HG02623 (cell line): ENCODE results near the gene CHMP4A.
"Not testable (repeated sequence)": the region's sequence is repeated elsewhere in the genome, so short reads cannot be mapped to it uniquely, and the experiment has no call there.

Experiments used
- ATAC-seq: cut with Tn5 transposase; IDR thresholded peaks from one replicate; pipeline ENCODE4 v1.9.1; 2021; ENCODE audit warnings: moderate library complexity; ENCODE audit not compliant: unreplicated experiment

The CHMP4A gene

DNA sequence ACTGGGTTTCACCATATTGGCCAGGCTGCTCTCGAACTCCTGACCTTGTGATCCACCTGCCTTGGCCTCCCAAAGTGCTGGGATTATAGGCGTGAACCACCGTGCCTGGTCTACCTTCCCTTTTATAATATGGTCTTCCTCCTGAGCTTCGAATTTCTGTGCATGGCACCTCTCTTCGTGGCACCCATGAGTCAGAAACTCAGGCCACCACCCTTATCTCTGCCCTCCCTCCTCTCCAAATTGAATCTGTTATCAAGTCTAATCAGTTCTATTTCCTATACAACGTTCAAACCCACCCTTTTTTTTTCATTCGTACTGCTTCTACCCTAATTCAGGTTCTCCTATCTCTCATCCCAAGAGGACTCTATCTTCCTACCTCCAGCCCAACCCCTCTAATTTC is 34.1 kb upstream of the CHMP4A start:
- ATAC-seq: no peak

DNA sequence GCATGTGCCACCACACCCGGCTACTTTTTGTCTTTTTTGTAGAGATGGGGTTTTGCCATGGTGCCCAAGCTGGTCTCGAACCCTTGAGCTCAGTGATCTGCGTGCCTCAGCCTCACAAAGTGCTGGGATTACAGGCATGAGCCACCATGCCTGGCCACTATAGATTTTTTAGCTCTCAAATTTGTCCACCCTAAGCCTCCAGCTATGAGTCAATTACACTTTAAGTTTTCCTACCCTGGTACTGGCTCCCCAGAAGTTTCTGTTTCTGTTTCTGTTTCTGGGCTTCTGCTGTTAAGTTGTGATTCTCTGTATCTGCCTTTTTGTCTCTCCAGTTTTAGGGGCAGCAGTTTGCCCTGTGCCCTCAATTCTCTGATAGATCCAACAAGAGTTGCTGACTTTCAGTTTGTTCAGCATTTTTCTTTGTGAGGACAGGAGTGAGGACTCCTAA is 33.5 kb upstream of the CHMP4A start:
- ATAC-seq: no peak

DNA sequence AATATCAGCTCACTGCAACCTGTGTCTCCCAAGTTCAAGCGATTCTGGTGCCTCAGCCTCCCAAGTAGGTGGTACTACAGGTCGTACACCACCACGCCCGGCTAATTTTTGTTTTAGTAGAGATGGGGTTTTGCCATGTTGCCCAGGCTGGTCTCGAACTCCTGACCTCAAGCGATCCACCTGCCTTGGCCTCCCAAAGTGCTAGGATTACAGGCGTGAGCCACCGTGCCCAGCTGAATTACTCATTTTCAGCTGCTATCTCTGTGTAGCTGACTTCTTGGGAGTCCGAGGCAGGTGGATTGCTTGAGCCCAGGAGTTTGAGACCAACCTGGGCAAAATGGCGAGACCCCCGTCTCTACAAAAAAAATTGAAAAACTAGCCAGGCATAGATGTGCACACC is 32.1 kb upstream of the CHMP4A start:
- not testable (repeated sequence) for ATAC-seq

DNA sequence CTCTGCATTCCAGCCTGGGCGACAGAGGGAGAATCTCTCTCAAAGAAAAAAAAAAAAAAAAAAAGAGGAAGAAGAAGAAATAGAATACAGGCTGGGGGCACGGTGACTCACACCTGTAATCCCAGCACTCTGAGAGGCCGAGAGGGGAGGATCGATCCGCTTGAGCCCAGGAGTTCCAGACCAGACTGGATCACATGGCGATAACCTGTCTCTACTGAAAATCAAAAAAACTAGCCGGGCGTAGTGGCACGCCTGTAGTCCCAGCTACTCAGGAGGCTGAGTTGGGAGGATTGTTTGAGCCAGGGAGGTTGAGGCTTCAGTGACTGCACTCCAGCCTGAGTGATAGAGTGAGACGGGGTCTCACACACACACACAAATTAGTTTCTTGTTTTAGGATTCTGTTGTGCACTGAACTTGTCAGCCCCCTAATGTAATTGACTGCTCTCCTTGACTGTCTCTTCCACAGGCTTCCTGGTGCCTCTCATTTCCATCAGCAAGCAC is 30.1 kb upstream of the CHMP4A start:
- no peak for ATAC-seq

DNA sequence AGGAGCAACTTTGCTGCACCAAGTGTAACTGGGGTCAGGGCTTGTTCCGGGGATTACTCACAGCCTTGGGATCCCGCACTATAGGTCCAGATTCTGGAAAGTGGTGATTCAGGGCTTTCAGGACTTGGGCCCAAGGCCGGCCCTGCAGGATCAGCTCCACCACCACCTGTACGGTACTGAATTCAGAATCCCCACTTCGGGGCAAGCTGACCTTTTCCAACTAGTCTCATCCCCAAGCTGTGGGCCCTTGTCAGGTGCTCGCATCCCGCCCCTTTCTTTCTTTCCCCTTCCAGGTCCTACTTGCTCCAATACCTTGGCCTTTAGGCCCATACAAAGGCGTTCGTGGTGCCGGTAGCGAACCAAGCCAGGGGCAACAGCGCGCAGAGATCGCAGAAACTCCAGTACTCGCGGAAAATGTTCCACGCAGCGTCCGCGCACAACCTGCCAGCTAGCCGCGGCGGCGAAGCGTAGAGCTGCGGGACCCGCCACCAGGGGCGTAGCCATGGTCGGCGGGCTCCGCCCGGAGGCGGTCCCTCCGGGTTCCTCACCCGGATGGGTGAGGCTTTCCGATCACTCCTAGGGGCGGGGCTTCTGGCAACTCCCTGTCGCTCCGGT is 28.6 kb upstream of the CHMP4A start:
- peak; percentile 81 for ATAC-seq

DNA sequence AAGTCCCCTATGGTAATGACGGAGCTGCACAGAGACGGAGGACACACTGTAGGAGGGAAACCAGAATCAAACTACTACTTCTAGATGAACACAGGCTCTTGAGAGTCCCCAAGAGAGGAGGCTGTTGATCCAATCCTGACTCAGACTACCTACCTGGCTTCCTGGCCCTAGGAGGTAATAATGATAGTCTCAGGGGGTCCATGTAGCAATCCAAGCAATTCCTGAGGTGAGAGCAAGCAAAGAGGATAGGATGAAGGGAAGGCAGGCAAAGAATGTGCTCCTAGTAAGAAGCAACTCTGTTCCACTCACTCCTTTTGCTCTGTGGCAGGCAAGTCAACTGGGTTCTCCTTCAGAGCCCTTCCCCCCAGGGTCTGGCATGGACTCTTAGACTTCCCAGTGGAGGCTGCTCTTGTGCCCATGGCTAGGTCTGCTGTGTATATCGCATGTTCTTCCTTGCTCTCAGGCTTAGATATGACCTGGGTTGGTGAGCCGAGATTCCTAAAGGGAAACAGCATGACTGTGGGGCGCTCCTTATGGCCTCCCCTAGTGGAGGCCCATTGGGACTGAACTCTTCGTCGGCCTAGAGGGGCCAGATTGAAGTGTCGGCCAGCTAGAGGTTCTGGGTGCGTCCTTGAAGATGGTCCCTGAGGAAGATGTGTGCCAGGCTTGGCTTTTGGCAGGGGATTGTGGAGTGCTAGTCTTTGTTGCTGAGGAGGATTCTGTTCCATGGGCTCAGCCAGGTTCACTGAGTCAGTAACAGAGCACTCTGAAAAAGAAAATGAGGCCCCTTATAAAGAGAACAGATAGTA is 27.0 kb upstream of the CHMP4A start:
- no peak for ATAC-seq

DNA sequence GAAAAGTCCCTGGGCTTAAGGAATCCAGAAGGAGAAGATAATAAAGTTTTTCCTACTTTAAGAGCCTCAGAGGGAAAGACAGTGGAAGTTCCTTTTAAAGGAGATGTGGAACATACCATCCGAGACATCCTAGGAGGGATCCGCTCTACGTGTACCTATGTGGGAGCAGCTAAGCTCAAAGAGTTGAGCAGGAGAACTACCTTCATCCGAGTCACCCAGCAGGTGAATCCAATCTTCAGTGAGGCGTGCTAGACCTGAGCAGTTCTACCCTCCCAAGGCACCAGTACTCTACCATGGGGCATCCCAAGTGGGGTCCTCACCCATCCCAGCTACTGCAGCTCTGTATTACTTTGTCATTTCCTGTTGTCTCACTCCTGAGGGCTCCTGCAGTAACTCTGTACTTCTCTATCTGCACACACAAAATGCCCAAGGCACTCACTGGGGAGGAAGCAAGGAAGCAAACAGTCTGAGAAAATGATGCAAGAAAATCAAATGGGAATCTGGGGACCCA is 25.3 kb upstream of the CHMP4A start:
- no peak for ATAC-seq

DNA sequence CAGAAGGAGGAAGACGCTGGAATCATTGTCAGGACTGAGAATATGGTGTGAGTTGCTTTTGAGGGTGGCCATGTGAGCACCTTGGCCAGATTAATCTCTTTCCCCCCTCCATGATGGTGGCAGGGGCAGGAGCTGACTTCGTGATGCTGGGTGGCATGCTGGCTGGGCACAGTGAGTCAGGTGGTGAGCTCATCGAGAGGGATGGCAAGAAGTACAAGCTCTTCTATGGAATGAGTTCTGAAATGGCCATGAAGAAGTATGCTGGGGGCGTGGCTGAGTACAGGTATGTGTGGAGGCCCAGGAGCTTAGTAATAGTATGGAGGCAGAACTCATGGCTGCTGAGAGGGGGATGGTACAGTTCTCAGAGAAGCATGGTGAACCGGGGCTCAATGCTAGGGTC is 24.8 kb upstream of the CHMP4A start:
- no peak for ATAC-seq

DNA sequence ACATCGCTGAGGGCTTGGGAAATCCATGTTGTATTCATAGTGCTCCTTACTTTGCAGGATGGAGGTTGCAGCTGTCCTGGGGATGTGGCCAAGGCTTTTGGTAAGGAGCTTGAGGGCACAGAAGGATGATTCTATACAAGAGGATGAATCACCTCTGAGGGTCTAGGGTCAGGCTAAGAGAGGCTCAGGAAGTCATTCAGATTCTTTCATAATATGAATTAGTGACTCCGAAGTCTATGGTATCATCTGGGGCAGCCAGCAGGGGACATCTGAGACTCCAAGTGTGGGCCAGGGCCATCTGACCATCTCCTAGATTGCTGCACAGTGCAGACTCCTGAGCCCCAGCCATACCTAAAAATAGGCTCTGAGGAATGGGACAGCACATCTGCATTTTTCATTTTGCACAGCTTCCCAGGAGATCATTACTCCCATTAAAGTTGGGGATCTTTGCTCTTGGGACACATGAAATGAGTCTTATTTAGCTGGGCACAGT is 24.2 kb upstream of the CHMP4A start:
- ATAC-seq: no peak

DNA sequence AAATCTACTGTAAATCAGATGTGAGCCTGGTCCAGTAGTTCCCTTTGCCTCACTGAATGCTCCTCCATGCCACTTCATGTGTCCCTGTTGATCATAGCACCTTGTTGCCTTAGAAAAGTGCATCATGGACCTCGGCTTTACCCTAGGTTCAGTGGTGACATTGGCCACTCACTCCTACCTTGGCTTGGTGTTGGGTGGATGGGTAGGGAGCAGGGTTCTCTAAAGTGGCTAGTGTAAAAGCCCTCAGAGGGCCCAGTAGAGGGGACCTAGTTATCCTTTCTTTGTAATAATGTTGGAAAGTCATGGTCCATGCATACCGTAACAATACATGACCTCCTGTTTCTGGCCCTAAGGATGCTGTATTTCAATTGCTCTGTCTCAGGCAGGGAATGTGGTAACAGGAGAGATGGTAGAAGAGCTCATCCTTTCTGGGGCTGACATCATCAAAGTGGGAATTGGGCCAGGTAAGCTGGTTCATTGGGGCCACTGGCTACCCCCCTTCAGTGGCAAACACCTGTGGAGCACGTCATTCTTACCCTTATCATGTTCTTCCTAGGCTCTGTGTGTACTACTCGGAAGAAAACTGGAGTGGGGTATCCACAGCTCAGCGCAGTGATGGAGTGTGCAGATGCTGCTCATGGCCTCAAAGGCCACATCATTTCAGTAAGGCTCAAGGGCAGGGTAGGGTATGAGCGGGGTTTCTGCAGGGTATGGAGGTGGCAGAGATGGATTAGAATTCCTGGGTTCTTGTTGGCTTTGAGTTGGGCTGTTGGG is 23.6 kb upstream of the CHMP4A start:
- no peak for ATAC-seq

DNA sequence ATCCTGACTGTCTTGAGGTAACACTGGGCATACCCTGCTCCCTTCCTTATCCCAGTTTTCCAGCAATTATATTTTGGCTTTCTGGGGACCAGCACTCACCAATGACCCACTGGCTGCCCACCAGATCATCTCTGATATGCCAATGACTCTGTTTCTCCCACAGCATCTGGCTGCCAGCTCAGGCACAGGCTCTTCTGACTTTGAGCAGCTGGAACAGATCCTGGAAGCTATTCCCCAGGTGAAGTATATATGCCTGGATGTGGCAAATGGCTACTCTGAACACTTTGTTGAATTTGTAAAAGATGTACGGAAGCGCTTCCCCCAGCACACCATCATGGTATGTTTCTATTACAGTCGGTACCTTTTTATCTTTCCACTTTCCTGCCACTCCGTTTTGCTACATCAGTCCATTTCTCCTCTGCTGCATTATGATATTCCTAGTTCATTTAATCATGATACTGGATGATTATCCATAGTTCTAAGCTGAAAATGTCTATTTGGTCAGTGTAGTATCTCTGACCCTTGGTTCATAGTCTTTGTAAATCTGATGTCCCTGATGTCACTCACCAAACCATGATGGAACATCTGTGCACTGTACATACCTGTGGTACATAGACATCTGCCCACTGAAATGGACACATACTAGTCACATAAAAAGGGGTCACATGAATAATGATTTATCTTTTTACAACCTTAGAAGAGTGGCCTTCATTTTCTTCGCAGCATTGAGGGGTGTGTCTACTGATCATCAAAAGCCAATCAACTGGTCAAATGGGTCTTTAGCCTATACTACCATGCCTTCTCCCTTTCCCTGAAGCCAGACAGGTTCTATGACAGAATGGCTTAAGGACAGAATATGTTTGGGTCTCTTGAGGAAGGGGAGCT is 22.8 kb upstream of the CHMP4A start:
- no peak for ATAC-seq

DNA sequence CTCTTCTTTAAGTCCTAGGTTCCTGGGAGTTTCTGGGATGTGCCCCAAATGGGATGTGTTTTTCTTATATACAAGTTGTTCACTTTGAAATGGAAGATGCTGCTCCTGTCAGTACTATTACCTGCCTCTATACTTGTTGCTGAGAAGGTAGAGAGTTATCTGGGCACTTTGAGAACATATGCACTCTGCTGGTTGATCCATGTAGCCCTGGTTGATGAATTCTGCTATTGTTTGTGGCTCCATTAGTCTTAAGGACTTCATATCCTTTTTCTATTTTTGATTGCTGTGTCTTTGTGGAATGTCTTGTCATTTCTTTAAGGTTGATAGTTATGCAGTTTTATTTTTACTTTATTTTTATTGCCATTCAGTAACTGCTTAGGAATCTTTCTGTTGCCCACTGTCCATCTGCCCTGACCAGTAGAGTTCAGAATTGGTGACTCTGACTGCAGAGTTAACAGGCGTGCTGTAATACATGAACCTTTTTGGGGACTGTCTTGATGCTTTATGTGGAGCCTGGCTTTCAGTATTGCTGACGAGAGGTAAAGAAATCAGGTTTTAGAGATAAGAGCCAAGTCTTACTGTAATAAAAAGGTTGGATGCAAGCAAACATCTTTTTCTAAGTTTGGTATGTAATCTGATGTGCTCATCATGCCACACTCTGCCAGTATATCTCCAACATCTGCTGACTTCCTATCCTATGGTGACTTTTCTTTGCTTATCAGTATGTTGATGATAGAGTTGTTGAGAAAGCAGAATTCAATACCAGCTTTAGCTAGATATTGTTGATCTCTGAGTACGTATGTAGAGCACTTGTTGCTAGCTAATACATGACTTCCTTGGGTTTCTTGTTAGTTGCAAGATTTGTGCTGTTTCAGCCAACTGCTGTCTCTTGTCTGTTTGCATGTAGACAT is 21.1 kb upstream of the CHMP4A start:
- no peak for ATAC-seq

DNA sequence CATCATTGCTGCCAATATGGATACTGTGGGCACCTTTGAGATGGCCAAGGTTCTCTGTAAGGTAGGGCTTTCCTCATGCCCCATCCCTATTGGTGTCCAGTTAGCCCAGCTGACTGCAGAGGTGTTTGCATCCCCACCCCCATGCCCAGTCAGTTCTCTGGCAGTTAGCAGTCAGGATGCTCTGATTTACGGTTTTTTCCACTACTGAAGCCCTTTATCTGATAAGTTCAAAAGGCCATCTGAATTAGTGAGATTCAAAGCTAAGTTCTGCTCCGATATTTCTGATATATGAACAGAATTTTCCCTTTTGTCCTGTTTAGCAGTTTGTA is 20.2 kb upstream of the CHMP4A start:
- no peak for ATAC-seq

DNA sequence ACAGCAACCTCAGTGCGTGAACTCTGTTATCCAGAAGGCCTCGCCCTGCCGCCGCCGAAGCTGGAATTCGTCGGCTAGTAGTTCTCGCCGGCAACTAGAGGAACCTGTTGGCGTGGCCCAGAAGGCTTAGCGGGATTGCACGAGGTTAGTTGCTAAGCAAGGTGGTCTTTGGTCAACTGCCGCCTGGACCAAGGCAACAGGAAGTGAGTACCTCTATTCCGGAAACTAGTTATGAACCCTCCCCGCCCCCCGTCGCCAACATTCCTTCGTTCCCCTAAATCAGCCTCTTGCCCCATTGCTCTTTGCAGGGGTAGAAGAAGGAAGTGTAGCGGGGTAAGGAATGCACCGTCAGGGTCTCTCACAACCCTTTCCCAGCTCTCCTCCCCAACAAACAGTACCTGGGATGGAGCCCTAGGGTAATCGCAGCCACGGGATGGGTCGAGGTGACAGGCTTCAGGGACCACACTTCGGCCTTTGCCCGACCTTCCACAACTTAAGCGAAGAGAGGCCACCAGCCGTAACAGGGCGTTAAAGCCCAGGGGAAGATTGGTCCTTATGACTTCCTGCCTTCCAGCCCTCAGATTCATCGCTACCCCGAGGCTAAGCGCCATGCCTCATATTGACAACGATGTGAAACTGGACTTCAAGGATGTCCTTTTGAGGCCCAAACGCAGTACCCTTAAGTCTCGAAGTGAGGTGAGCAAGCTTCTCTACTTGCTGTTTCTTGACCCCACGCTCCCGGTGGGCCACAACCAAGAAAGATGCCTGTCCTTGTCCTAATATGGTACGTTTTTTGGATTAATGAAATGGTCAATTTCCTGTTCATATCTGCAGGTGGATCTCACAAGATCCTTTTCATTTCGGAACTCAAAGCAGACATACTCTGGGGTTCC is 19.6 kb upstream of the CHMP4A start, which contains the start of gene GMPR2:
GMPR2 (plus strand) TSS at position 285 of the 893 bp plus-strand sequence; CDS start at position 610, 325 bp downstream.
- peak; percentile 57 for ATAC-seq

DNA sequence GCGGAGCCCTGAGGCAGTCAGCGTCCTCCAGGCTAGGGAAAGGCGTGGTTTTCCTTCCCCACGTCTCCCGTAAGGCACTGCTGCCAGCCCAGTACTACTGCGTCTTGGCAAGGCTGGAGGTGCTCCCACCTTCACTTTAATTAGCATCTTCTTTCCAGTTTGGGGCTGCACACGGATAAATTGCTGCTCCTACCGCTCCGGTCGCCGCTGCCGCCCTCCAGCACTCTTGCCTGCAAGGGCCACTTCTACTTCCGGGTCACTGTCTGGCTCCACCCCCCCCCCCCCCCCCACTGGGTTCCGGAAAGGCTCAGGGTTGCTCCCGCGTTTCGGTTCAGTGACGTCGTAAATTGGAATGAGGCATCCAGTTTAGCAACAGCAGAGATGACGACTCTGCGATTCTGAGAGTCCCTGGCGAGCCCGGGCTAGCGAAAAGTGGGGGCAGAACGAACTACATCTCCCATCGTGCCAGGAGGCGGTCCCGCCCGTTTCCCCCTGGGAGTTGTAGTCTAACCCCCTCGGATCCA is 18.9 kb upstream of the CHMP4A start, which contains the start of gene NEDD8:
NEDD8 (minus strand) TSS at position 247 of the 524 bp plus-strand sequence; CDS start at position 147, 100 bp downstream.
- ATAC-seq: peak; percentile 65

DNA sequence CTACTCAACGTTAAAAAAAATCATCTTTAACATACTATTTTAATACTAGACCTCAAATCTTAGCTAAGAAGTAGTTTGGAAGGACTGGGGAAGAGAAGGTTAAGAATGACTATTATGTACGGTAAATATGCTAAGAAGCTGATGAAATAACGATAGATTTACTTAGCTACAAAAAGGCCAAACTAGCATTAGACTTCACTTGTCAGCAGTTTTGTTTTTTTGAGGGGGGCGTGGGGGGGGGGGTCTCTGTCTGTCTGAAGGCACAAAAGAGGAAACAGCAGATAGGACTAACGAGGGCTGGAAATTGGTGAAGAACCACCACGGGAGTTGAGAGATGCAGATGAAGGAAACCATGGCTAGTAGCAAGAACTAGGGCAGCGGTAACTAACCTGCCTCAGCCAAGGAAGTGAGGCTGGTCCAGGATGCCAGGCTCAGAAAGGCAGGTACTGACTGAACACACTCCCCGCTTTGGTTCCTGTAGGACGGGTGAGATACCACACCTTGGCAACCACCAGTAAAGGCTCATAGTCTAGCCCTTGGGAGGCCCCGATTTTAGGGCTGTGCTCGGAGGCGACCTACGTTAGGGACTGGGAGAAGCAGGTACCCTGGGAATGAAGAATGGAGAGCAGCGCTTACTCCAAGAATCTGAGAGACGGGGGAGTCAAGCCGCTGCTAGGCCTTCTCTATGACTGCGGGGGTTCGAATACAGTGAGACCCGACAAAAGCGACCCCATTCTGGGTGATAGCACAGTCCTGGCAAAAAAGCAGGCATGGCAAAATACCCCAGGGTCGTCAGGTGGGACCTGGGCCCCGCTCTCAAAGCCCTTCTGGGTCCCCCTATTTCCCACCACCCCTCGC is 18.2 kb upstream of the CHMP4A start:
- no peak for ATAC-seq

DNA sequence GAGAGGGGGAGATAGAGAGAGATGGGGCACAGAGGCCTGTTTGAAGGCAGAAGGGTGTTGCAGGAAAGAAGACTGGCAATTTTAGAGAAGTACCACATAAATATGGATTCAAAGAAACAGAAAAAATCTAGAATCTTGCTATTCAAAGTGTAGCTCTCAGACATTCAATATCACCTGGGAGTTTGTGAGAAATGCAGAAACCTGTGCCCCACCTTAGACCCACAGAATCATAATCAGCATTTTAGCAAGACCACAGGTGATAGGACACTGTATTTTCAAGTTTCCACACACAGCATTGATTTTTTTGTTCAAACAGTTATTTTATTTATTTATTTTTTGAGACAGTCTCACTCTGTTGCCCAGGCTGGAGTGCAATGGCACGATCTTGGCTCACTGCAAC is 15.6 kb upstream of the CHMP4A start:
- no peak for ATAC-seq
